RPMI8226 (cell line): ENCODE results near the gene PDIA5.
"Not testable (repeated sequence)": the region's sequence is repeated elsewhere in the genome, so short reads cannot be mapped to it uniquely, and the experiment has no call there.

Experiments
- DNase-seq: peaks from one replicate; pipeline ENCODE4 v3.0.0-alpha.2; 2015

PDIA5 gene

GRCh38 chr3:123151853-123152420, 85.1 kb downstream of the PDIA5 start:
- not testable (repeated sequence) for DNase-seq

- DNase-seq, result no peak
These were observed 85.9 kb downstream of the PDIA5 start for GRCh38 chr3:123152687-123153086.

- DNase-seq, result no peak
These were observed 86.5 kb downstream of the PDIA5 start for GRCh38 chr3:123153125-123154019.

- DNase-seq, result no peak
These were observed 87.5 kb downstream of the PDIA5 start for GRCh38 chr3:123154020-123154985.

GRCh38 chr3:123155471-123156011, 88.7 kb downstream of the PDIA5 start:
- DNase-seq, result no peak

GRCh38 chr3:123156276-123156995, 89.6 kb downstream of the PDIA5 start:
- no peak for DNase-seq

GRCh38 chr3:123157209-123157597, 90.4 kb downstream of the PDIA5 start:
- no peak for DNase-seq

GRCh38 chr3:123157598-123158287, 90.9 kb downstream of the PDIA5 start:
- DNase-seq, result no peak

- DNase-seq, result no peak
These were observed 91.5 kb downstream of the PDIA5 start for GRCh38 chr3:123158330-123158729.

GRCh38 chr3:123158899-123159390, 92.1 kb downstream of the PDIA5 start:
- DNase-seq, result no peak

GRCh38 chr3:123159926-123160635, 93.3 kb downstream of the PDIA5 start:
- no peak for DNase-seq

GRCh38 chr3:123161167-123161566, 94.3 kb downstream of the PDIA5 start:
- DNase-seq, result no peak

GRCh38 chr3:123163141-123163540, 96.3 kb downstream of the PDIA5 start:
- no peak for DNase-seq

- no peak for DNase-seq
These were observed 98.3 kb downstream of the PDIA5 start for GRCh38 chr3:123165163-123165562.

- no peak for DNase-seq
These were observed 100.9 kb downstream of the PDIA5 start for GRCh38 chr3:123167686-123168085.

GRCh38 chr3:123168122-123168521, 101.3 kb downstream of the PDIA5 start:
- DNase-seq, result no peak

GRCh38 chr3:123168605-123169004, 101.8 kb downstream of the PDIA5 start:
- no peak for DNase-seq

GRCh38 chr3:123169492-123169929, 102.7 kb downstream of the PDIA5 start:
- no peak for DNase-seq

GRCh38 chr3:123169930-123170329, 103.1 kb downstream of the PDIA5 start:
- no peak for DNase-seq

- no peak for DNase-seq
These were observed 114.0 kb downstream of the PDIA5 start for GRCh38 chr3:123180791-123181190.

GRCh38 chr3:123186695-123187094, 119.9 kb downstream of the PDIA5 start:
- DNase-seq, result no peak
